ENCODE data around the gene POLG2.

The POLG2 gene

DNA sequence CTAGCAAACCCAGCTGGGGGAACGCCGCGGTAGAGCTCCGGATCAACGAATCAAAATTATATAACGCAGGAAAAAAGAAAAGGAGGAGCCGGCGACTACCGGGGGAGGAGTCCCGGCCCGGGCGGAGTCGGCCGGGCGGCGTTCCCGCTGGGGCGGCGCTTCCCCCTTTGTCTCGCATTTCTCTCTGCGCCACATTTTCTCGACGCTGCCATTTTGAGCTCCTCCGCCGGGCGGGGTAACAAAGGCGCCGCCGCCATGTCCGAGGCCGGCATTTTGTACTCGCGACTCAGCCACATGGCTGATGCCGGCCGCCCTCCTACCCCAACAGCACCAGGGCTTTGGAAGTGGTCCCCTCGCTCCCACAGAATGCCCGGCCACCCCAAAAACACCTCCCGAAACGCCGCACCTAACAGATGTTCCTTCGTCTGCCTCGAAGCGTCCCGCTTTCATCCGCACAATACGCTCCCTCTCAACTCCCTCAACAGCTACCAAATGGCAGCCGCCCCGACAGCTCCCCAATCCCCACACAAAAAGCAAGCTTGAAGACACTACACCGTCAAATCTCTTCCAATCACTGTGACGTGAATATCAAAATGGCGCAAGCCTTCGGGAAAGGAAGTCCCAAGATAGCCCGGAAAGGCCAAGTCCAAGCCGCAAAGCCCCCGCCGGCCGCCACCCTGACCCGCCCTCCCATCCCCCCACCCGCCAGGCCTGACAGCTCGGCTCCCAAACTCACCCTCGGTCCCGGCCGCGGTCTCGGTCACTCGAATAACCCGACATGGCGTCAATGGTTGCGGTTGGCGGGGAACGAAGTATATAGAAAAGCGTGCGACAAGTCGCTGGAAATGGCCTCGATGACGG is 8.7 kb upstream of the POLG2 start:
- Histone ChIP-seq H3K4me1 (ENCODE audit: insufficient read depth, low read length) (peaks cover 51% of the 10 kb centered on the region), H3K9ac (ENCODE audit: low read length) (peak overlapping the region; percentile 100), H3K36me3 (ENCODE audit: insufficient read depth, low read length) (peaks cover 56% of the 10 kb centered on the region), H3K27ac (ENCODE audit: low read depth, low read length) (peak overlapping the region; percentile 100), H3K9me3 (ENCODE audit: low read length) (no peaks in the 10 kb centered on the region), H3K4me3 (ENCODE audit: low read depth in 1 of 2, low read length in 2 of 2) (peak overlapping the region; percentile 86 to 99), H3K27me3 (ENCODE audit: control insufficient read depth in 1 of 2, insufficient read depth in 2 of 2, low read length in 2 of 2) (no peaks in the 10 kb centered on the region)

DNA sequence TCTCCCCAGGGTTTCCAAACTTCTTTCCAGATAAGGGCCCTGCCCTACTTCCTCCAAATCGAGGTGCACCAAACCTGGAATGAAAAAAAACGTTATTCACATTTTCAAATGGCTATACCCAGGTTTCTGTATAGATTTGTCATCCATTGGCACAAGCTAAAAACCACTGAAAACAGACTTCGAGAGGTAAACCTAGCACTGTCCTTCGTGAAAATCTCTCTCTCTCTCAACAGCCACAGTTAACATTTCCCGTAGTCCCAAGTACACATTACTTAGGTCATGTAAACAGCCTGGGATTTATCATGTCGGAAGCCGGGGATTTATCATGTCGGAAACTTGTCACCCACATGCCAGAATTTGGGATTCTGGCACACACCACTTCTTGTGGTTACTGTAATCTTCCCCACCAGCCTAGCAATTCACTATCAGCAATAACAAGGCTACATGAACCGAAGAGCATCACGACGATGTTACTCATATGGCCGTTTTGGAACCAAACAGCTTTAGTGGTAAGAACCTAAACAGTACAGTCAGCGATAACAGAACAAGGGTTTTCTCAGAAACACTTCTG is 8.0 kb upstream of the POLG2 start:
- Histone ChIP-seq H3K9me3 (ENCODE audit: low read length) (no peaks in the 10 kb centered on the region), H3K9ac (ENCODE audit: low read length) (peak overlapping the region; percentile 100), H3K4me1 (ENCODE audit: insufficient read depth, low read length) (peaks cover 57% of the 10 kb centered on the region), H3K4me3 (ENCODE audit: low read depth in 1 of 2, low read length in 2 of 2) (peak overlapping the region; percentile 83 to 99), H3K27me3 (ENCODE audit: control insufficient read depth in 1 of 2, insufficient read depth in 2 of 2, low read length in 2 of 2) (no peaks in the 10 kb centered on the region), H3K36me3 (ENCODE audit: insufficient read depth, low read length) (peaks cover 56% of the 10 kb centered on the region), H3K27ac (ENCODE audit: low read depth, low read length) (peak overlapping the region; percentile 100)

DNA sequence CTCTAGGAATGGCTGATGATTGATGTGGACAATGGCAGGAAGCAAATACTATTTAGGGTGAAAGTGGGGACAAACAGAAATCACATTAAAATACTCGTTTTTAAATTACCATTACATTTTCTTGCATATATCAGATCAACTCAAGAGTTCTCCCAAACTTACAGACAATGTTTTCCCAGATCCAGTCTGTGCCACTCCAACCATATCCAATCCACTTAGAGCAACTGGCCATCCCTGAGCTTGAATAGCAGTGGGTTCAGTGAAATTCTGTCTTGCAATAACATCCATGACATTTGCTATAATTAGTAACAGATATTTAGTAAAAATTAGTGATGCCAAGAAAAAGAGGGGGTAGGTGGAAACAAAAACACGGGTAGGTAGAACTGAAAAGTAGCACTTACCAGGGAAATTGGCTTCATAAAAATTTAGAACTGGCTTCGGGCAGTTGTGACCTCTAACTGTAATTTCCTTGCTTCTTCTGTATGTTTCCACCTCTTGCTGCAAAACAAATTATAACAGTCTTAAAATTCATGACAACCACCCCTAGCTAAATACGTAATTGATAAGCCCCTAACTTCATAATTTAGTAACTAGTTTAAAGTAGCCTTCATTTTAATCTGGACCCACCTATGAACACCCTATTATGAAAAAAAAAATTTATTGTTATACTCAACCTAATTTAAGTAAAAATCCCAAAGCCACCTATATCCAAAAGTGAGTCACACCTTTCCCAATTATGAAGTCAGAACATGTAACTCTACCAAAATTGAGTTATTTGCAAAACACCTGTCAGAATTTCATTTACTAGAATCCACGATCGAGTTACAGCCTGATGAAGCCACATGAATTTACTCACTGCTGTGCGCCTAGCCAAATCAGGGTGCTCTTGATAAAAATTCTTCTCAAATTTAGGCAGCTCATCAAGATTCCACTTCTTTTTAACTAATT is 7.2 kb upstream of the POLG2 start:
- H3K4me3 ChIP-seq (ENCODE audit: low read depth in 1 of 2, low read length in 2 of 2): peak overlapping the region; percentile 83 to 99
- H3K27me3 ChIP-seq (ENCODE audit: control insufficient read depth in 1 of 2, insufficient read depth in 2 of 2, low read length in 2 of 2): no peaks in the 10 kb centered on the region
- H3K9ac ChIP-seq (ENCODE audit: low read length): peak overlapping the region; percentile 100
- H3K36me3 ChIP-seq (ENCODE audit: insufficient read depth, low read length): peaks cover 60% of the 10 kb centered on the region
- no peaks in the 10 kb centered on the region for H3K9me3 ChIP-seq (ENCODE audit: low read length)
- H3K4me1 ChIP-seq (ENCODE audit: insufficient read depth, low read length): peaks cover 55% of the 10 kb centered on the region
- peak overlapping the region; percentile 100 for H3K27ac ChIP-seq (ENCODE audit: low read depth, low read length)

DNA sequence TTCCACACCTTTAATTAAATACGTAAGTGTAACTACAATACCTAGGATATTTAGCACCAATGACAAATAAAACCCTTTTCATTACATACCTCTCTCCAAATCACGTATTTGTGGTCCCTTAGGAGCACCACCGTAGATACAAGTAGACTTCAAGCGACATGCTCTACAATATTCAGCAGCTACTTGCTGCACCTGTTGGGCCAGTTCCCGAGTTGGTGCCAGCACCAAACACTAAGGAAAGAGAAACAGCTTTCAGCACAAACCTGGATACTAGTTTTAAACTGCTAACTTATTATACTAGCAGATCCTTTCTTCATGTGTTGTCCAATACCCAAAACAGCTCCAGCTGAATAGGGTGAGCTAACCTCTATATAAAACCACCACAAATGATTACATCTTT is 6.5 kb upstream of the POLG2 start:
- peaks cover 50% of the 10 kb centered on the region for H3K4me1 ChIP-seq (ENCODE audit: insufficient read depth, low read length)
- H3K27ac ChIP-seq (ENCODE audit: low read depth, low read length): no peak overlapping the region
- peaks cover 66% of the 10 kb centered on the region for H3K36me3 ChIP-seq (ENCODE audit: insufficient read depth, low read length)
- peak overlapping the region; percentile 100 for H3K9ac ChIP-seq (ENCODE audit: low read length)
- H3K27me3 ChIP-seq (ENCODE audit: control insufficient read depth in 1 of 2, insufficient read depth in 2 of 2, low read length in 2 of 2): no peaks in the 10 kb centered on the region
- no peaks in the 10 kb centered on the region for H3K9me3 ChIP-seq (ENCODE audit: low read length)
- H3K4me3 ChIP-seq (ENCODE audit: low read depth in 1 of 2, low read length in 2 of 2): no peak overlapping the region

DNA sequence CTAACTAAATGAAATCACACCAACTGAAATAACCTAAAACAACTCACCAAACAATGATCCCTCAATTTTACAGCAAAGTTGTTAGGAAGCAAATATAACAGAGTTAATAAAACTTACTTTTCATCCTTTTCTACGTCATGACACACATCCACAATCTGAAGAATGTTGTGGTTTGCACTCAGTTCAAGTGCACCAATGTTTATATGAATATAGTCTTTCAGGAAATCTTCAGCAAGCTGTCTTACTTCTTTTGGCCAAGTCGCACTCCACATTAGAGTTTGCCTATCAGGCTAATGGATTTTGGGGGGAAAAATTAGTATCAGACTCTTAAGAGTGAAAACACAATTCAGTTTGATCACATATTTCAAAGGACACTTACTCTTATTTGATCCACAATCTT is 6.0 kb upstream of the POLG2 start:
- H3K9me3 ChIP-seq (ENCODE audit: low read length): no peaks in the 10 kb centered on the region
- H3K36me3 ChIP-seq (ENCODE audit: insufficient read depth, low read length): peaks cover 71% of the 10 kb centered on the region
- H3K27me3 ChIP-seq (ENCODE audit: control insufficient read depth in 1 of 2, insufficient read depth in 2 of 2, low read length in 2 of 2): no peaks in the 10 kb centered on the region
- H3K4me1 ChIP-seq (ENCODE audit: insufficient read depth, low read length): peaks cover 45% of the 10 kb centered on the region
- no peak overlapping the region for H3K4me3 ChIP-seq (ENCODE audit: low read depth in 1 of 2, low read length in 2 of 2)
- no peak overlapping the region for H3K9ac ChIP-seq (ENCODE audit: low read length)
- H3K27ac ChIP-seq (ENCODE audit: low read depth, low read length): no peak overlapping the region

DNA sequence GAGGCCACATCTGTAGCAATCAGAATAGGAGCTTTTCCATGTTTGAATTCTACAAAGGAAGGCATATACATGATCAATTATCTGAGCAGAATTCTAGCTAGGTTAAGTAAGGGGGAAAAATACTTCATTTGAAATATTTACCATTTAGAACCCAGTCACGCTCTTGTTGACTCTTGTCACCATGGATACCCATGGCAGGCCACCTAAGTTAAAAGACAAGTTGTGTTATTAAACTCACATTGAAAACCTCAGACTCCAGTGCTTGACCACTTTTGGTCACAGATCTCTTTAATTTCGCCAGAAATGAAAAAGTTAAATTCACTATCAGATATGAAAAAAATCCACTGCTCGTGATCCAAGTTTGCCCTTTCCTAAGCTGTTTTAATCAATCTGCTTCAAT is 5.2 kb upstream of the POLG2 start:
- H3K36me3 ChIP-seq (ENCODE audit: insufficient read depth, low read length): peaks cover 75% of the 10 kb centered on the region
- H3K27ac ChIP-seq (ENCODE audit: low read depth, low read length): no peak overlapping the region
- no peak overlapping the region for H3K9ac ChIP-seq (ENCODE audit: low read length)
- H3K4me3 ChIP-seq (ENCODE audit: low read depth in 1 of 2, low read length in 2 of 2): no peak overlapping the region
- no peaks in the 10 kb centered on the region for H3K27me3 ChIP-seq (ENCODE audit: control insufficient read depth in 1 of 2, insufficient read depth in 2 of 2, low read length in 2 of 2)
- H3K9me3 ChIP-seq (ENCODE audit: low read length): no peaks in the 10 kb centered on the region
- peaks cover 52% of the 10 kb centered on the region for H3K4me1 ChIP-seq (ENCODE audit: insufficient read depth, low read length)

DNA sequence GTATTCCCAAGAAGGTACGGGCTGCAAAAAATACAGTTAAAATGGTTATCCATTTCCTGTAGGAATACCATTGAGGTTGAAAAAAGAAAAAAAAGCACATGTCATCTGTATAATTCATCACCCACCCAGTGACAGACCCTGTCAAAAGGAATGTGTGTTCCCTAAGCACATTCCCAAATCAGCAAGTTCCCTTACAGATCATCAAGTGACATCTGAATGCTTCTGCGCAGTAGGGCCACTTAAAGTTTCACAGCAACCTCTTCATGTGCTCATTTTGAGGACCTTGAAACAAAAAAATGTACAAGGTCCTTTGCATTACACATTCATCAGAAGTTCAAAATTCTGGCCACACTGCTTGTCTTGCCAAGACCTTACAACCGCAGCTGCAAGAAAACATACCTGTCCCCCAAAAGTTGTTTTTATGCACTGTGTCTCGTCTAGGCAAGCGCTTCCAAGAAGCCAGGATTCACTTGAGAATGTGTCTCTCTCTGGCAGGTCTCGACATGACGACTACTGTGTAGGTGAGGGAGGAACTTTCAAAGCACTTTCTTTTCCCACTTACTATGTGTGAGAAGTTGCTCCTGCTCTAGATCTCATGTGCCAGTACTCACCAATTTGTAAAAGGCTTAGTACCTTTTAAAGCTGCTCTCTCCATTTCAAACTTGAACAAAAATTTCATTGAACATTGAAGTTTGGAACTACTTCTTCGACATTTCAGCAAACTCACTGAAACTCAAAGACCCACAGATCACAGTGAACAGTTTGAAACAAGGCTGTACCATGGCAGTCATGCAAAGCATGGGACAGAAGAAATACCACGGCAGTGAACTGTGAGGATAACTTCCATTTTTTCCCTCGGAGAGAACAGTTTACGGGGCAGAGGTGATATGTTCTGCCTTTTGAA is 4.3 kb upstream of the POLG2 start:
- Histone ChIP-seq H3K4me1 (ENCODE audit: insufficient read depth, low read length) (peaks cover 55% of the 10 kb centered on the region), H3K27me3 (ENCODE audit: control insufficient read depth in 1 of 2, insufficient read depth in 2 of 2, low read length in 2 of 2) (no peaks in the 10 kb centered on the region), H3K27ac (ENCODE audit: low read depth, low read length) (no peak overlapping the region), H3K9ac (ENCODE audit: low read length) (no peak overlapping the region), H3K4me3 (ENCODE audit: low read depth in 1 of 2, low read length in 2 of 2) (no peak overlapping the region), H3K9me3 (ENCODE audit: low read length) (no peaks in the 10 kb centered on the region), H3K36me3 (ENCODE audit: insufficient read depth, low read length) (peaks cover 75% of the 10 kb centered on the region)

DNA sequence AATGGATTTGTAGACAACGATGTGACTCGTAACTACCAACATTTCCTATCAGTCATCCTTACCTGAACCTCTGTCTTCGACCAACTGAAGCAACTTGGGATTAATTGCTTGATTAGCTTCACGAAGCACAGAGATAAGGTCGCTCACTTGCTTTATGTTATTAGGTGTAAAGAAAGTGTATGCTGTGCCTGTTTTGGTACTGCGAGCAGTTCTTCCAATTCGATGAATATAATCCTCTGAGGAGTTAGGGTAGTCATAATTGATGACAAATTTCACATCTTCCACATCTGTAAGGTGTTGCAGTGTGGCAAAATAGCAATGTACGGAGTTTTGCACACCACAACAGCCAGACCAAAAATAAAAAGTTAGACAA is 3.6 kb upstream of the POLG2 start:
- peaks cover 61% of the 10 kb centered on the region for H3K4me1 ChIP-seq (ENCODE audit: insufficient read depth, low read length)
- H3K9ac ChIP-seq (ENCODE audit: low read length): no peak overlapping the region
- H3K27ac ChIP-seq (ENCODE audit: low read depth, low read length): no peak overlapping the region
- peaks cover 75% of the 10 kb centered on the region for H3K36me3 ChIP-seq (ENCODE audit: insufficient read depth, low read length)
- H3K9me3 ChIP-seq (ENCODE audit: low read length): no peaks in the 10 kb centered on the region
- no peaks in the 10 kb centered on the region for H3K27me3 ChIP-seq (ENCODE audit: control insufficient read depth in 1 of 2, insufficient read depth in 2 of 2, low read length in 2 of 2)
- H3K4me3 ChIP-seq (ENCODE audit: low read depth in 1 of 2, low read length in 2 of 2): no peak overlapping the region

DNA sequence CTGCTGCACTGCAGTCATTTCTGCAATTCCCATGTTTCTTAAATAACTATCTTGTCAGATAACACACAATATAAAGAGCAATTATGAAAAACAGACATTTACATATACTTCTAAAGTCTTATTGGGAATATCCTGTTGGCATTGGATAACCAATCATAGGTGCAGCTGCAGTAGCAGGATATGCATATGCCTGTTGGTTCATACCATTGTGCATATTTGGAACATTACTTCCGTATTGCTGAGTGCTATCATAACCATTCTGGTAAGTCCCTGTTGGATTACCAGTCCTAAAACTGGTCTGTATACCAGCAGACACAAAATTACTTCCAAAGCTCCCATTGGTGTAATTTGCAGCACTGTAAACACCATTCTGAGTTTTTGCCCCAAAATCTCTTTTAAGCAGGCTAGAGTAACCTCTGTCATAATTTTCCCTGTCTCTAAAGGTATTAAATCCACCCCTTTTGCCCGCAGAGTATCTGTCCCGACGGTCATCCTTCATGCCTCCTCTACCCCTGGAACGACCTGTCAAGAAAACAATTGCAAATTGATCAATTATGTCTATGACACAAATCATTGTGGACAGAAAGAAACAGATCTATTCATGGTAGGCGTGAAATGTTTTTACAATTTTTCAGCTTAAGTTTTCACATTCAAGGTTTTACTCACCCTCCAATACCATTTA is 3.1 kb upstream of the POLG2 start:
- H3K27me3 ChIP-seq (ENCODE audit: control insufficient read depth in 1 of 2, insufficient read depth in 2 of 2, low read length in 2 of 2): no peaks in the 10 kb centered on the region
- no peak overlapping the region for H3K4me3 ChIP-seq (ENCODE audit: low read depth in 1 of 2, low read length in 2 of 2)
- H3K4me1 ChIP-seq (ENCODE audit: insufficient read depth, low read length): peaks cover 61% of the 10 kb centered on the region
- peaks cover 75% of the 10 kb centered on the region for H3K36me3 ChIP-seq (ENCODE audit: insufficient read depth, low read length)
- no peaks in the 10 kb centered on the region for H3K9me3 ChIP-seq (ENCODE audit: low read length)
- no peak overlapping the region for H3K27ac ChIP-seq (ENCODE audit: low read depth, low read length)
- no peak overlapping the region for H3K9ac ChIP-seq (ENCODE audit: low read length)

All from muscle layer of colon (tissue), 2 donors.